ENCODE data around the gene CADPS2.

GRCh38 chr7:122632238-122632637, 254.0 kb downstream of the CADPS2 start:
- TF ChIP-seq CEBPB (IDR thresholded peaks at IDR 0.05; ENCODE audit: low read depth, low read length) (no peak), POLR2A (IDR thresholded peaks at IDR 0.05; ENCODE audit: low read depth, low read length) (no peak), CTCF (conservative IDR thresholded peaks at IDR 0.05; ENCODE audit: low read depth, low read length) (no peak), BHLHE40 (IDR thresholded peaks at IDR 0.05; ENCODE audit: low read depth, low read length) (no peak), RAD21 (IDR thresholded peaks at IDR 0.05; ENCODE audit: low read length) (no peak)
